WTC11 (cell line): ENCODE measurements around the gene TPR. TPM values are rescaled to one million over a fixed set of nuclear protein-coding genes. Genes with fewer than 3 reads are reported as not detected.

ENCODE experiments used
- ATAC-seq: fragments of 200-7000 bp; cut with Tn5 transposase; 2 replicates; pipeline ENCODE4 v1.10.0; 2021; ENCODE audit warnings: mild to moderate bottlenecking, moderate library complexity
- CTCF ChIA-PET: fragments of 300-600 bp; sonication (Branson Sonifier 250); formaldehyde crosslinking; loops from one replicate; lab custom pipeline; 2021; ENCODE audit warnings: antibody characterized with exemption; lab: Charles Lee
- POLR2A ChIA-PET: fragments of 350-600 bp; sonication (Branson Sonifier 250); formaldehyde crosslinking; loops from one replicate; lab custom pipeline; 2021; ENCODE audit warnings: antibody characterized with exemption; lab: Charles Lee
- DNase-seq: peaks from one replicate; pipeline ENCODE4 v3.0.0; 2021; ENCODE audit warnings: low spot score
- H3K27ac Mint-ChIP-seq: 2 replicates; pipeline ENCODE4 v1.8.0; 2021; ENCODE audit warnings: mixed read lengths
- H3K27me3 Mint-ChIP-seq: 2 replicates; pipeline ENCODE4 v1.8.0; 2021; ENCODE audit warnings: low read depth, mild to moderate bottlenecking, moderate library complexity, mixed read lengths
- H3K36me3 Mint-ChIP-seq: 2 replicates; pipeline ENCODE4 v1.8.0; 2021; ENCODE audit warnings: mixed read lengths
- H3K4me1 Mint-ChIP-seq: 2 replicates; pipeline ENCODE4 v1.8.0; 2022; ENCODE audit warnings: mixed read lengths
- H3K4me3 Mint-ChIP-seq: 2 replicates; pipeline ENCODE4 v1.8.0; 2021; ENCODE audit warnings: mild to moderate bottlenecking, moderate library complexity, mixed read lengths
- H3K9me3 Mint-ChIP-seq: 2 replicates; pipeline ENCODE4 v1.8.0; 2021; ENCODE audit warnings: mixed read lengths
- ARID4B ChIP-seq: sonication (generic); formaldehyde crosslinking; IDR thresholded peaks from 2 replicates; pipeline ENCODE4 v1.8.0; 2023; ENCODE audit warnings: missing genetic modification reagents, mild to moderate bottlenecking, borderline replicate concordance
- E2F1 ChIP-seq: sonication (generic); formaldehyde crosslinking; IDR thresholded peaks from 2 replicates; pipeline ENCODE4 v1.8.0; 2022; ENCODE audit warnings: mild to moderate bottlenecking, missing genetic modification reagents
- ELF4 ChIP-seq: sonication (generic); formaldehyde crosslinking; IDR thresholded peaks from 2 replicates; pipeline ENCODE4 v1.8.1; 2022; ENCODE audit warnings: low read depth, mild to moderate bottlenecking, moderate library complexity, missing genetic modification reagents
- FOXJ3 ChIP-seq: sonication (generic); formaldehyde crosslinking; IDR thresholded peaks from 2 replicates; pipeline ENCODE4 v1.9.0; 2021; ENCODE audit warnings: missing genetic modification reagents, mild to moderate bottlenecking, borderline replicate concordance
- NFATC4 ChIP-seq: fragments of 250-450 bp; sonication (Bioruptor Pico); IDR thresholded peaks from 2 replicates; pipeline ENCODE4 v1.9.0; 2021; ENCODE audit warnings: mild to moderate bottlenecking
- PRRX2 ChIP-seq: fragments of 250-450 bp; sonication (Bioruptor Pico); IDR thresholded peaks from 2 replicates; pipeline ENCODE4 v1.8.0; 2021; ENCODE audit warnings: mild to moderate bottlenecking
- STAT6 ChIP-seq: sonication (generic); formaldehyde crosslinking; conservative IDR thresholded peaks from 2 replicates; pipeline ENCODE4 v1.8.1; 2023; ENCODE audit warnings: mild to moderate bottlenecking, low read depth, missing genetic modification reagents, moderate library complexity
- ZBTB43 ChIP-seq: sonication (generic); formaldehyde crosslinking; IDR thresholded peaks from 2 replicates; pipeline ENCODE4 v1.8.1; 2023; ENCODE audit warnings: mild to moderate bottlenecking, missing genetic modification reagents
- ZNF263 ChIP-seq: sonication (generic); formaldehyde crosslinking; IDR thresholded peaks from 2 replicates; pipeline ENCODE4 v1.8.1; 2022; ENCODE audit warnings: low read depth, mild to moderate bottlenecking, moderate library complexity, missing genetic modification reagents
- ZNF416 ChIP-seq: fragments of 250-450 bp; sonication (Bioruptor Pico); IDR thresholded peaks from 2 replicates; pipeline ENCODE4 v1.9.0; 2021; ENCODE audit warnings: mild to moderate bottlenecking, inconsistent platforms
- ZNF423 ChIP-seq: fragments of 250-450 bp; sonication (Bioruptor Pico); IDR thresholded peaks from 2 replicates; pipeline ENCODE4 v2.1.2; 2022; ENCODE audit warnings: mild to moderate bottlenecking, moderate library complexity
- total RNA-seq: library from RNA; stranded (reverse); gene quantifications from 3 replicates; pipeline ENCODE4 v1.2.3, GENCODE V29; 2021
- TF ChIP-seq, protein P1 (sequence below): sonication (generic); formaldehyde crosslinking; IDR thresholded peaks from 2 replicates; pipeline ENCODE4 v1.8.1; 2023; ENCODE audit warnings: mild to moderate bottlenecking, missing genetic modification reagents, borderline replicate concordance
- TF ChIP-seq, protein P2 (sequence below): sonication (generic); formaldehyde crosslinking; conservative IDR thresholded peaks from 2 replicates; pipeline ENCODE4 v1.8.1; 2022; ENCODE audit warnings: mild to moderate bottlenecking, missing genetic modification reagents
- TF ChIP-seq, protein P3 (sequence below): fragments of 250-450 bp; sonication (Bioruptor Pico); IDR thresholded peaks from 2 replicates; pipeline ENCODE4 v1.8.0; 2021; ENCODE audit warnings: mild to moderate bottlenecking

The TPR gene
- total RNA-seq, 1 experiment from 2014 or later = 119 TPM

GRCh38 chr1:186311375-186312051 is 63.5 kb downstream of the TPR start (continued):
- TF ChIP-seq ZBTB43 = no peak

DNA sequence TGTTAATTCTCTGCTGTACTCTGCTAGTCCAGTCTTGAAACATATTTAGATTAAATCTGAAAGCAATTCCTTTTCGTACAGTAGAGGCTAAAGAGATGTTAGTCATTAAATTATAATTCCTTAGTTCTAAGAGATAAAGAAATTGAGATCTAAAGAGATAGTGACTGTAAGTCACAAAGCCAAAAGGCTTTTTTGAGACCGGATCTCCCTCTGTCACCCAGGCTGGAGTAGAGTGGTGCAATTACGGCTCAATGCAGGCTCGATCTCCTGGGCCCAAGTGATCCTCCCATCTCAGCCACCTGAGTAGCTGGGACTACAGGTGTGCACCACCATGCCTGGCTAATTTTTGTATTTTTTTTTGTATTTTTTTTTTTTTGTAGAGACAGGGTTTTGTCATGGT is 64.7 kb downstream of the TPR start:
- Mint-ChIP-seq H3K4me3 (no peak overlapping the region), H3K36me3 (peaks cover 10% of the 10 kb centered on the region), H3K4me1 (no peaks in the 10 kb centered on the region), H3K9me3 (no peaks in the 10 kb centered on the region), H3K27ac (no peak overlapping the region), H3K27me3 (no peaks in the 10 kb centered on the region)
- POLR2A ChIA-PET = no interaction called here
- CTCF ChIA-PET = no interaction called here
- no peak for ATAC-seq
- no peak for DNase-seq
- TF ChIP-seq STAT6 (CRISPR knock-in tag) (no peak), NFATC4 (CRISPR knock-in tag) (no peak), ELF4 (CRISPR knock-in tag) (no peak), PRRX2 (CRISPR knock-in tag) (no peak), ZNF416 (CRISPR knock-in tag) (no peak), ZNF423 (CRISPR knock-in tag) (no peak), ZNF263 (no peak), E2F1 (CRISPR knock-in tag) (no peak), ZBTB43 (no peak), FOXJ3 (CRISPR knock-in tag) (no peak), ARID4B (CRISPR knock-in tag) (no peak)
- TF ChIP-seq, protein P1, sequence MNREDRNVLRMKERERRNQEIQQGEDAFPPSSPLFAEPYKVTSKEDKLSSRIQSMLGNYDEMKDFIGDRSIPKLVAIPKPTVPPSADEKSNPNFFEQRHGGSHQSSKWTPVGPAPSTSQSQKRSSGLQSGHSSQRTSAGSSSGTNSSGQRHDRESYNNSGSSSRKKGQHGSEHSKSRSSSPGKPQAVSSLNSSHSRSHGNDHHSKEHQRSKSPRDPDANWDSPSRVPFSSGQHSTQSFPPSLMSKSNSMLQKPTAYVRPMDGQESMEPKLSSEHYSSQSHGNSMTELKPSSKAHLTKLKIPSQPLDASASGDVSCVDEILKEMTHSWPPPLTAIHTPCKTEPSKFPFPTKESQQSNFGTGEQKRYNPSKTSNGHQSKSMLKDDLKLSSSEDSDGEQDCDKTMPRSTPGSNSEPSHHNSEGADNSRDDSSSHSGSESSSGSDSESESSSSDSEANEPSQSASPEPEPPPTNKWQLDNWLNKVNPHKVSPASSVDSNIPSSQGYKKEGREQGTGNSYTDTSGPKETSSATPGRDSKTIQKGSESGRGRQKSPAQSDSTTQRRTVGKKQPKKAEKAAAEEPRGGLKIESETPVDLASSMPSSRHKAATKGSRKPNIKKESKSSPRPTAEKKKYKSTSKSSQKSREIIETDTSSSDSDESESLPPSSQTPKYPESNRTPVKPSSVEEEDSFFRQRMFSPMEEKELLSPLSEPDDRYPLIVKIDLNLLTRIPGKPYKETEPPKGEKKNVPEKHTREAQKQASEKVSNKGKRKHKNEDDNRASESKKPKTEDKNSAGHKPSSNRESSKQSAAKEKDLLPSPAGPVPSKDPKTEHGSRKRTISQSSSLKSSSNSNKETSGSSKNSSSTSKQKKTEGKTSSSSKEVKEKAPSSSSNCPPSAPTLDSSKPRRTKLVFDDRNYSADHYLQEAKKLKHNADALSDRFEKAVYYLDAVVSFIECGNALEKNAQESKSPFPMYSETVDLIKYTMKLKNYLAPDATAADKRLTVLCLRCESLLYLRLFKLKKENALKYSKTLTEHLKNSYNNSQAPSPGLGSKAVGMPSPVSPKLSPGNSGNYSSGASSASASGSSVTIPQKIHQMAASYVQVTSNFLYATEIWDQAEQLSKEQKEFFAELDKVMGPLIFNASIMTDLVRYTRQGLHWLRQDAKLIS (CRISPR knock-in tag) = no peak
- TF ChIP-seq, protein P2, sequence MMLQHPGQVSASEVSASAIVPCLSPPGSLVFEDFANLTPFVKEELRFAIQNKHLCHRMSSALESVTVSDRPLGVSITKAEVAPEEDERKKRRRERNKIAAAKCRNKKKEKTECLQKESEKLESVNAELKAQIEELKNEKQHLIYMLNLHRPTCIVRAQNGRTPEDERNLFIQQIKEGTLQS = no peak
- TF ChIP-seq, protein P3, sequence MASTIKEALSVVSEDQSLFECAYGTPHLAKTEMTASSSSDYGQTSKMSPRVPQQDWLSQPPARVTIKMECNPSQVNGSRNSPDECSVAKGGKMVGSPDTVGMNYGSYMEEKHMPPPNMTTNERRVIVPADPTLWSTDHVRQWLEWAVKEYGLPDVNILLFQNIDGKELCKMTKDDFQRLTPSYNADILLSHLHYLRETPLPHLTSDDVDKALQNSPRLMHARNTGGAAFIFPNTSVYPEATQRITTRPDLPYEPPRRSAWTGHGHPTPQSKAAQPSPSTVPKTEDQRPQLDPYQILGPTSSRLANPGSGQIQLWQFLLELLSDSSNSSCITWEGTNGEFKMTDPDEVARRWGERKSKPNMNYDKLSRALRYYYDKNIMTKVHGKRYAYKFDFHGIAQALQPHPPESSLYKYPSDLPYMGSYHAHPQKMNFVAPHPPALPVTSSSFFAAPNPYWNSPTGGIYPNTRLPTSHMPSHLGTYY (CRISPR knock-in tag) = no peak
